Motor neuron (in vitro differentiated cells): ENCODE results near the gene ZNF385B. TPM values are rescaled to one million over a fixed set of nuclear protein-coding genes. Genes with fewer than 3 reads are reported as not detected.
A peak's percentile ranks its signal among the peaks of the same experiment; 100 is the strongest.

Source experiments
- ATAC-seq, 8 experiments: fragments of 200-7000 bp; cut with Tn5 transposase; replicated peaks in 6 of 8; 2 replicates each; pipeline ENCODE4 v1.8.0; 2021; ENCODE audit warnings: mild to moderate bottlenecking in 8 of 8, moderate library complexity in 8 of 8
- H3K27ac ChIP-seq, 2 donors: fragments of 250-450 bp; sonication (Bioruptor Pico); 2 replicates each; pipeline ENCODE4 v1.9.0; 2021; ENCODE audit warnings: antibody characterized with exemption in 2 of 2, mild to moderate bottlenecking in 2 of 2, moderate library complexity in 1 of 2
- H3K4me1 ChIP-seq, 2 donors: fragments of 250-450 bp; sonication (Bioruptor Pico); replicated peaks in 1 of 2; 2 replicates each; pipeline ENCODE4 v1.6.1; 2021; ENCODE audit warnings: antibody characterized with exemption in 2 of 2, mild to moderate bottlenecking in 2 of 2, moderate library complexity in 1 of 2
- H3K4me3 ChIP-seq, 5 donors: fragments of 250-450 bp; sonication (Bioruptor Pico); 2 replicates each; pipeline ENCODE4 v1.9.0; 2021; ENCODE audit warnings: antibody characterized with exemption in 5 of 5, mild to moderate bottlenecking in 5 of 5, moderate library complexity in 4 of 5
- WGBS, 10 experiments: fragments of 450-650 bp; shearing (Covaris generic); methylation state at CpG; one replicate each; pipeline ENCODE4 v1.0.0; 2022; 5-methylcytosine and 5-hydroxymethylcytosine counted together
- in situ Hi-C, 9 experiments: fragments of 400-800 bp; cut with MboI; loops; one replicate each; pipeline ENCODE4 v1.15.0; 2021; ENCODE audit warnings: low sequenced_read_pairs in 9 of 9, low pct_unique_long_range_greater_than_20kb in 2 of 9; ENCODE audit not compliant: unreplicated experiment in 9 of 9
- total RNA-seq, 8 experiments: library from RNA; unstranded; fragments of 300-600 nt; gene quantifications; 2 replicates each; pipeline versions ENCODE4 v1.2.3 to v1.2.4, GENCODE V29; 2022

Gene ZNF385B
- total RNA-seq, 8 experiments from 2014 or later, result 0.14 to 1.6 (median 0.74) TPM; not detected in 2

GRCh38 chr2:179814050-179814449 is 47.4 kb downstream of the ZNF385B start:
- H3K4me1 ChIP-seq, result peaks cover 5% of the 10 kb centered on the region in 2 donors
- H3K27ac ChIP-seq, result no peak overlapping the region
- ATAC-seq, result no peak
- whole genome bisulfite sequencing, 10 experiments, result 90 to 100% methylated on average over 2 to 3 of the region's 5 CpGs; no CpG with 5 or more reads in 8 of the 10 experiments
- no peak overlapping the region for H3K4me3 ChIP-seq
- in situ Hi-C loops, result no loop called here

DNA sequence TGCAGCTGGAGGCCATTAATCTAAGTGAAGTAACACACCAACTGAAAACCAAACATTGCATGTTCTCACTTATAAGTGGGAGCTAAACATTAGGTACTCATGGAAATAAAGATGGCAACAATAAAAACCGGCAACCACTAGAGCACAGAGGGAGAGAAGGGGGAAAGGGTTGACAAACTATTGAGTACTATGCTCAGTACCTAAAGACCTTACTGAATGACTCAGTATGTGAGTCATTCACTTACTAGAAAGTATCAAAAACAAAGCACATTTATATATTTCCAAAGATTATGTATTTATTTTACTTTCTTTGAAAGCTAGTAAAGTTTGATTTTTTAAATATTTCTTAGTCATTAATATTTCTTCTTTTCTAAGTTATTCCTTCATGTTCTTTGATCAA is 48.9 kb downstream of the ZNF385B start:
- H3K4me1 ChIP-seq, result peaks cover 1 to 2% of the 10 kb centered on the region in 2 donors
- no peak overlapping the region for H3K27ac ChIP-seq
- 40 to 100% (median 96%) methylated on average over 1 of the region's 1 CpG for WGBS, 10 experiments
- no peak overlapping the region for H3K4me3 ChIP-seq
- in situ Hi-C loops, result no loop called here
- ATAC-seq, result no peak

GRCh38 chr2:179811042-179811441 is 50.4 kb downstream of the ZNF385B start:
- in situ Hi-C loops, result no loop called here
- no peak overlapping the region for H3K27ac ChIP-seq
- H3K4me3 ChIP-seq, result no peak overlapping the region
- H3K4me1 ChIP-seq, result no peaks in the 10 kb centered on the region
- ATAC-seq, result no peak

GRCh38 chr2:179809606-179810005 is 51.8 kb downstream of the ZNF385B start:
- no peak for ATAC-seq
- no peaks in the 10 kb centered on the region for H3K4me1 ChIP-seq
- H3K4me3 ChIP-seq, result no peak overlapping the region
- no peak overlapping the region for H3K27ac ChIP-seq
- WGBS, 10 experiments, result 0 to 100% (median 84%) methylated on average over 1 to 4 of the region's 4 CpGs; no CpG with 5 or more reads in 1 of the 10 experiments
- in situ Hi-C loops, result no loop called here

GRCh38 chr2:179805001-179805400 is 56.4 kb downstream of the ZNF385B start:
- in situ Hi-C loops, result no loop called here
- 33 to 100% (median 89%) methylated on average over 1 to 3 of the region's 3 CpGs; no CpG with 5 or more reads in 2 of the 10 experiments for WGBS, 10 experiments
- no peak for ATAC-seq
- H3K4me1 ChIP-seq, result no peaks in the 10 kb centered on the region
- no peak overlapping the region for H3K4me3 ChIP-seq
- no peak overlapping the region for H3K27ac ChIP-seq

- H3K4me1 ChIP-seq, result no peaks in the 10 kb centered on the region
- in situ Hi-C loops, result no loop called here
- no peak overlapping the region for H3K27ac ChIP-seq
- 0 to 83% (median 72%) methylated on average over 2 of the region's 2 CpGs; no CpG with 5 or more reads in 2 of the 10 experiments for WGBS, 10 experiments
- ATAC-seq, result peak in 2 of 8 experiments; percentile 56 to 63
- H3K4me3 ChIP-seq, result no peak overlapping the region
Observed at GRCh38 chr2:179804206-179804605, 57.2 kb downstream of the ZNF385B start.

- Histone ChIP-seq H3K27ac (no peak overlapping the region), H3K4me3 (no peak overlapping the region), H3K4me1 (no peaks in the 10 kb centered on the region)
- no peak for ATAC-seq
- in situ Hi-C loops, result no loop called here
- WGBS, 10 experiments, result 0 to 100% (median 60%) methylated on average over 1 to 2 of the region's 2 CpGs; no CpG with 5 or more reads in 1 of the 10 experiments
Observed at GRCh38 chr2:179802051-179802882, 59.1 kb downstream of the ZNF385B start.

GRCh38 chr2:179800776-179801175 is 60.6 kb downstream of the ZNF385B start:
- H3K27ac ChIP-seq, result no peak overlapping the region
- no peak for ATAC-seq
- in situ Hi-C loops, result no loop called here
- H3K4me3 ChIP-seq, result no peak overlapping the region
- no peaks in the 10 kb centered on the region for H3K4me1 ChIP-seq

DNA sequence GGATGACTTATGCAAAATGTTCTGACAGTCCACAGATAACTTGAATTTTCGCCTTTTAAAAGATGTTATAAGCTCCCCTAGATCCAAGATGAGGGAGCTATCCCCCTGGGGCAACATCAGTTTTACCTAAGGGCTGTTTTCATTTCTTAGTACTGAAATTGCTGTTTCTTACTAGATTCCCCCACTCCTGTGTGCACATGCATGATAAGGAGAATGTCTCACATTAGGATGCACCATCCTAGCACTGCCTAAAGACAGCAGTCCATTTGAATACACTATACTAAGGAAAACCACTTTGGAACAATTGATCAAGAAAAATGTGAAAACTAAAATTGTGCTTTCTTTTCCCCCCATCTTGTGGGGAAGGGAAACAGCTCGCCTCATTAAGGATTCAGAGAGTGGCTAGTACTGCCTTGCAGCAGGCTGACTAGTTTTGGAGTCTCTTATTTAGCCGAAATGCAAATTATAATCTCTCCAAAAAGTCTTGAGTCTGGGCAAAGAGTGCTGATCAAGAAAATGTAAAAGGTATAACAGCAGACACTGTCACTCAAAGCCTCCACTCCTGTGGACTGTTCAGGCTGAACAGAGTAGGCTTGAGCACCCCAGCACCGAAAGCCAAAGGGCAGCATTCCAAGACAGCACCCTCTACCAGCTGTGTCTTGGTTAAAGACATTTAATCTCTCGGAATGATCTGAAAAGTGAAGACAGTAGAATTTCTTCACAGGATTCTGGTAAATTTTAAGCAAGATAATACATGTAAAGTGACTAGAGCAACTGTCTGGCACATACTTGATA is 65.0 kb downstream of the ZNF385B start:
- no peaks in the 10 kb centered on the region for H3K4me1 ChIP-seq
- H3K27ac ChIP-seq, result no peak overlapping the region
- WGBS, 10 experiments, result 0 to 100% (median 71%) methylated on average over 1 to 5 of the region's 5 CpGs; no CpG with 5 or more reads in 1 of the 10 experiments
- no peak overlapping the region for H3K4me3 ChIP-seq
- ATAC-seq, result peak in 1 of 8 experiments; percentile 34
- in situ Hi-C loops, result no loop called here

DNA sequence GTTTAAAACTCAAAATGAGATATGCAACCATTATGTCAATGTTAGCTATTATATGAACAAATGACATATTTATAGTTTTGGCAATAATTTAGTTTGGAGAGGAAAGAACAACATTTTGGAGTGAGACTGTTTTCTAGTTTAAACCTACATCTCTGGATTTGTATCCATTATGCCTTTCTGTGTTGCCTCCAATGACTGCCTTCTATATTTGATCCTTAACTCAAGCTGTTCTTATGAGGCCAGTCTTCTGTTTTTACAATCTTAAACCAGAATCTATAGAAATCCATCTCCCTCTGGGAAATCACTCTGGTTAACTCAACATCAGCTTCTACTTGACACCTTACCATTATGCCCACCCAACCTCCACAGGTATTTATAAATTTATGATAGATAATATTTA is 67.5 kb downstream of the ZNF385B start:
- in situ Hi-C loops, result no loop called here

DNA sequence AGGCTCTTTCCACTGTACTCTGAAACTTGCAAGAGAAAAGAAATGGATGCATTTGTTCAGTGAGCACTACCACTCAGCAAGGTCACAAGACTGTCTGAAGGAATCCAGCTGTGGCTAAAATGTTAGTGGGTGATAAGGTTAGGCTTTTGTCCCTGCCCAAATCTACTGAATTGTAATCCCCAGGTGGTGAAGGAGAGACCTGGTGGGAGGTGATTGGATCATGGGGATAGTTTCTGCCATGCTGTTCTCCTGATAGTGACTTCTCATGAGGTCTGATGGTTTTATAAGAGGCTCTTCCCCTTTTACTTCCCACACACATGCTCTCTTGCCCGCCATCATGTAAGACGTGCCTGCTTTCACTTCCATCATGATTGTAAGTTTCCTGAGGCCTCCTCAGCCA is 68.2 kb downstream of the ZNF385B start:
- ATAC-seq, result no peak
- H3K4me1 ChIP-seq, result peaks cover 0 to 2% of the 10 kb centered on the region in 2 donors
- H3K4me3 ChIP-seq, result no peak overlapping the region
- H3K27ac ChIP-seq, result no peak overlapping the region
- in situ Hi-C loops, result no loop called here
- WGBS, 10 experiments, result 100% methylated on average over 1 of the region's 2 CpGs; no CpG with 5 or more reads in 9 of the 10 experiments

More for the DNA sequence above, 67.5 kb downstream of the ZNF385B start:
- Histone ChIP-seq H3K27ac (no peak overlapping the region), H3K4me3 (no peak overlapping the region), H3K4me1 (peaks cover 0 to 2% of the 10 kb centered on the region in 2 donors)
- ATAC-seq, result no peak

DNA sequence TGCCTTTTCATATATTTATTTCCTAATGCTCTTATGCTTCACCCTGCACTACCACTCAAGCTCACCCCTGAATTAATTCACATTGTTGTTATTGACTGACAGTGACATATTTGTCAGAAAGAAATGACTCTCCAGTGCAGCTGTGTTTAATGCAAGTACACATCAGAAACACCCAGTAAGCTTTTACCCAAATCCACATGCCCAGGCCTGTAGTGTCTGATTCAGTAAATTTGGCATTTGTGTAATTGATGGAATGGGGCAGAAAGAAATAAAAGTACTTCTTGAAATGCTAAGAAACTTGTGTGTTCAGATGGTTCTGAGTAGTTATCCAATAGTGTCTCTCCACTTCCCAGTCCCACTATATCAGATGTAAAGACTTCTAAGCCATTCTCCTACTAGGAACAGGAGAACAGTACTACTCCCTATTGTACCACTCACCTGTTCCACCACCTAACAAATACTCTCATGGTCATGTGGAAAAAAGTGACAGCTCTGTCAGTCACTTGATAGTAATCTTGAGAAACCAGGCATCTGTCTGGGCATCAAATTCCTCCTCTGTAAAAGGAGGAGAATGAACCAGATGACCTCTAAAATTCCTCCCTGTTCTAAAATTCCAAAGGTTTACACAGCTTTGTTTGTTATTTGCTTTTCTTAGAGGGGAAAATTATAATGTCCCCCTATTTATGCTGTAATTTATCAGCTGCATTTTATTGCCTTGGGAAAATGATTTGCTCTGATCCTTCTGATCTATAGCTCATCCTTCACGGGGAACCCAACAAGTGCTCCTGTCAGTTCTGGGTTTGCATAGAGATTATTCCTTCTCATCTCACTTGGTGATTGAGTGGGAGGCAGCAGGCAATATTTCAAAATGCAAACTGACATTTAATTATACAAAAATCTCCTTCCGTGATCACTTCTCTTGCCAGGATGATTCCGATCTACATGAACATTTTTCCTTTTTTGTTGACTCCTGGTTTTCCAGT is 70.9 kb downstream of the ZNF385B start:
- Histone ChIP-seq H3K4me3 (no peak overlapping the region), H3K4me1 (peaks cover 0 to 2% of the 10 kb centered on the region in 2 donors), H3K27ac (no peak overlapping the region)
- in situ Hi-C loops, result no loop called here
- peak in 4 of 8 experiments; percentile 11 to 68 (median 61) for ATAC-seq
- 47 to 88% (median 69%) methylated on average over 2 to 3 of the region's 3 CpGs; no CpG with 5 or more reads in 2 of the 10 experiments for WGBS, 10 experiments
